HL-60 (cell line): ENCODE measurements around the gene GIPR.

Experiments used
- CTCF ChIP-seq: IDR thresholded peaks from one replicate; pipeline ENCODE4 v1.5.1; 2011; ENCODE audit warnings: low read length, control low read depth, inconsistent platforms; ENCODE audit not compliant: insufficient read depth
- POLR2AphosphoS5 ChIP-seq: IDR thresholded peaks from 2 replicates; pipeline ENCODE4 v1.6.1; 2012; ENCODE audit warnings: low read depth

GRCh38 chr19:45659096-45659729, 8.8 kb upstream of the GIPR start:
- TF ChIP-seq CTCF (no peak), POLR2AphosphoS5 (no peak)
